Ovary (tissue), 3 donors: ENCODE data around the gene ZNF100.
"Not testable (repeated sequence)": the region's sequence is repeated elsewhere in the genome, so short reads cannot be mapped to it uniquely, and the experiment has no call there.

Source experiments
- CTCF ChIP-seq, 3 donors: fragments of 450-650 bp in 2 of 3; fragments of 200-600 bp in 1 of 3; IDR thresholded peaks; one replicate each; pipeline versions ENCODE4 v1.5.1 to v1.8.0; 2016 to 2022; ENCODE audit warnings: antibody characterized with exemption in 3 of 3, mild to moderate bottlenecking in 1 of 3
- EP300 ChIP-seq: sonication (generic); formaldehyde crosslinking; IDR thresholded peaks from one replicate; pipeline ENCODE4 v1.6.1; 2017; ENCODE audit warnings: antibody characterized with exemption
- POLR2A ChIP-seq: fragments of 450-650 bp; IDR thresholded peaks from one replicate; pipeline ENCODE4 v1.6.1; 2017; ENCODE audit warnings: antibody characterized with exemption, mild to moderate bottlenecking, moderate library complexity
- donor health status: DM: no; HTN: no; CAD: no.

GRCh38 chr19:21766705-21767064, 694 bp downstream of the ZNF100 start:
- not testable (repeated sequence) for TF ChIP-seq EP300; CTCF (IDR thresholded peaks at IDR 0.05); POLR2A
